IPS-18c (cell line): ENCODE data around the gene AP1M1.

Experiments
- H3K4me3 ChIP-seq: 2 replicates; pipeline ENCODE4 v1.7.0; 2013; ENCODE audit warnings: low read depth, mild to moderate bottlenecking, low read length, moderate library complexity; ENCODE audit not compliant: insufficient read depth
- H3K9me3 ChIP-seq: one replicate; pipeline ENCODE4 v1.6.1; 2013; ENCODE audit warnings: mild to moderate bottlenecking, low read length, moderate library complexity; ENCODE audit not compliant: control insufficient read depth, insufficient read depth

Gene AP1M1

DNA sequence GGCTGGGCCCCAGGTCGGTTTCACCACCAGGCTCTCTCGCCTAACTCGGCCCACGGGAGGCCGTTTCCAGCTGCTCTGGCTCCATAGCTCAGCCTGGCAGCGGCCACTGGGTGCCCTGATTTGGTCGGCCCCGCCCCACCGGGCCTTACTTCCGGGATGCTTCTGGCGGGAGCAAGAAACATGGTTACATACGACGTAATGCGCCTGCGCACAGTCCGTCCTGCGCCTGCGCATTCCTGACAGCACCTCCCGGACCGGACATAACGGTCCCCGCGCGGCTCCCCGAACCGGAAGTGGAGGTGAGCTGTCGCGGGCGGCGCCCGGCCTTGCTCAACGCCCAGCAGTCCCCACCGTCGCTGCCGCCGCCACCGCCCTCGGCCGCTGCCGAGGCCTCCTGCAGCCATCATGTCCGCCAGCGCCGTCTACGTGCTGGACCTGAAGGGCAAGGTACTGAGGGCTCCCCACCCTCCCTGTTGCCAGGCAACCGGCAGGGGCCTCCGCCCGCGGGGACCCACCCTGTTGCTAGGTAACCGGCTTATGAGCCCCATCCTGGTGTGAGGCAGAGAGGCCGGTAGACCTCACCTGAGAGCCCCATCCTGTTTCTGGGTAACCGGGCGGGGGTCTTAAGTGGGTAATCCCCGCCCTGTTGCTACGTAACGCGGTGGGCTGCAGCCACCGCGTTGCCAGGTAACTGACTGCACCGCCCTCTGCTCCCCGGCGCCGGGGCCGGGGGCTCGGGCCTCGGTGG, at the start of gene AP1M1:
Gene AP1M1 (plus strand): TSS at position 290 of the 748 bp plus-strand sequence. CDS start 116 bp downstream, at position 406.
- H3K9me3 ChIP-seq = no peaks in the 10 kb centered on the region
- peak within 1 kb of the TSS; percentile 99 for H3K4me3 ChIP-seq

DNA sequence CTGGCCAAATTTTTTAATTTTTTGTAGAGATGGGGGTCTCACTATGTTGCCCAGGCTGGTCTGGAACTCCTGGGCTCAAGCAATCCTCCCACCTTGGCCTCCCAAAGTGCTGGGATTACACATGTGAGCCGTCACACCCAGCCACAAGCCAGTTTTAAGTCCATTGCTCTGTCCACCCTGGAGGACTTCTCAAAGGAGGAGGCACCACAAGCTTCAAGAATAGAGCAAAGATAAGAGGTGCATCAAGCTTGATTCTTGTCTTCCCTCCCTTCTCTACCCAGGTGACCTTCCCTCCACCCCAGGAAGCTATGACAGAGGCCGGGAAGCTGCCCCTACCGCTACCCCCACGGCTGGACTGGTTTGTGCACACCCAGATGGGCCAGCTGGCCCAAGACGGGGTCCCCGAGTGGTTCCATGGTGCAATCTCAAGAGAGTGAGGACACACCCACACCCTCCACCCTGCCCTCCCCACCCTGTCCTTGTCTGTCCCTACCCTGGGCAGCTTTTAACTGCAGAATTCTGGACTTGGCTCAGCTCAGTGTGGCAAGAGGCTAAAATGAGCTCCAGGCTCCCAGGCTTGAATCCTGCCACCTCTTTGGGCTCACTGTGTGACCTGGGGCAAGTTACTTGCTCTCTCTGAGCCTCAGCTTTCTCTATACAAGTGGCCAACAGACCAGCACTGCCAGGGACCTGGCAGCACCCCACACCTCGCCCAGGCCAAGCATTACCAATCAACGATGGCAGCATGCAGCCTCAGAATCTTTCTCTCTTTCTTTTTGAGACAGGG, 49.1 kb upstream of the AP1M1 start:
- Histone ChIP-seq H3K9me3 (no peaks in the 10 kb centered on the region), H3K4me3 (no peak overlapping the region)

DNA sequence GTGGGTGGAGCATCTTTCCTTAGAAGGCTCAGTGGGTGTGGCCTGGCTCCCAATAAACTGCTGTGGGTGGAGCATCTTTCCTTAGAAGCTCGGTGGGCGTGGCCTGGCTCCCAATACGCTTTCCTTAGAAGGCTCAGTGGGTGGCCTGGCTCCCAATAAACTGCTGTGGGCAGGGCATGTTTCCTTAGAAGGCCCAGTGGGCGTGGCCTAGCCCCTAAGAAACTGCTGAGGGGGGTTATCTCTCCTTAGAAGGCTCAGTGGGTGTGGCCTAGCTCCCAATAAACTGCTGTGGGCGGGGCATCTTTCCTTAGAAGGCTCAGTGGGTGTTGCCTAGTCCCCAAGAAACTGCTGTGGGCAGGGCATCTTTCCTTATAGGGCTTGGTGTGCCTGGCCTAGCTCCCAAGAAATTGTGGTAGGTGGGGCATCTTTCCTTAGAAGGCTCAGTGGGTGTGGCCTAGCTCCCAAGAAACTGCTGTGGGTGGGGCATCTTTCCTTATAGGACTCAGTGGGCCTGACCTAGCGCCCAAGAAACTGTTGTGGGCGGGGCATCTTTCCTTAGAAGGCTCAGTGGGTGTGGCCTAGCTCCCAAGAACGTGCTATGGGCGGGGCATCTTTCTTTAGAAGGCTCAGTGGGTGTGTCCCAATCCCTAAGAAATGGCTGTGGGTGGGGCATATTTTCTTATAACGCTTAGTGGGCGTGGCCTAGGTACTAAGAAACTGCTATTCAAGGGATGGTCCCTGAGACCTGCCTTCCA, 44.0 kb upstream of the AP1M1 start:
- H3K9me3 ChIP-seq = no peaks in the 10 kb centered on the region
- H3K4me3 ChIP-seq = no peak overlapping the region

DNA sequence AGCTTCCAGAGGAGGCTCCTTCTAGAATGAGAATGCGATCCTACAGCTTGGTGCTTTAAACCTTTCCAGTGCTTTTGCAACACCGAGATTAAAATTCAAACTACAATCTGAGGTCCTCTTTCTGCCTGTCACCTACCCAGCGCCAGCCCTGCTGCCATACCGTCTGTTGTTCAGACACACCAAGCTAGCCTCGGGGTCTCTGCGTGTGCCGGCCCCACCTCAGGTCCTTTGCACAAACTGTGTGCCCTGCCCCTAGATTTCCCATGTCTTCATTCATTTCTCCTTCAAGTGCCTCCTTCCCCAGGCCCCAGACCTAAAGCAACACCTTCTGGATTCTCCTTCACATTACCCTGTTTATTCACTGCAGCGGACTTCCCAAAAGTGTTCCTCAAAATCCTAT, 43.2 kb upstream of the AP1M1 start:
- no peak overlapping the region for H3K4me3 ChIP-seq
- no peaks in the 10 kb centered on the region for H3K9me3 ChIP-seq

DNA sequence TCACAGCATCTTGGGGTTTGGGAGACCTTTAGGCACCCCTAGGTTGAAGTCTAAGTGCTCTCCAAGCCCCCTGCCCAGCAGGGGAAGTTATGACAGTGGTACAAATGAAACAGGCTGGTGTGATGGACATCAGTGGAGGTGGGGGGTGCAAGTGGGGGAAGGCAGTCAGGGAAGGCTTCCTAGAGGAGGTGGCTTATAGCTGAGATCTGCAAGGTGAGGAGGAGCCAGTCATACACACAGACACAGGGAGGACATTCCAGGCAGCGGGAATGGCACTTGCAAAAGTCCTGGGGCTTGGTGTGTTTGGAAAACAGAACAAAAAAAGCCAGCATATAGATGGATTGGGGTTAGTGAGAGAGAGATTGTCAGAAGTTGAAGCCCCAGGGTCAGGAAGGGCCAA, 42.6 kb upstream of the AP1M1 start:
- Histone ChIP-seq H3K9me3 (no peaks in the 10 kb centered on the region), H3K4me3 (no peak overlapping the region)

DNA sequence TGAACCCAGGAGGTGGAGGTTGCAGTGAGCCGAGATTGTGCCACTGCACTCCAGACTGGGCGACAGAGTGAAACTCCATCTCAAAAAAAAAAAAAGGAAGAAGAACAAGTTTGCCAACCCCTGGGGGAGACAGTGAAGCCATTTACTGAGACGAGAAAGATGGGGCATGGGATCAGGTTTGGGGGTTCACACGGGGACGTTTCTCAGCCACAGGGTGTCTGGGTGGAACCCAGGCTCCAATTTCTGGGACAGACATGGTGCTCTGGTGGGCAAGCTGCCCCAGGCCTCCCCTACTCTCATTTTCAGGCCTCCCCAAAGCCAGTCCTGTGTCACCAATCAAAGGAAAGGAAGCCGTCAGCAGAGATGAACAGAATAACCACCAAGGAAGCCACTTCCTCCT, 40.8 kb upstream of the AP1M1 start:
- Histone ChIP-seq H3K9me3 (no peaks in the 10 kb centered on the region), H3K4me3 (no peak overlapping the region)

DNA sequence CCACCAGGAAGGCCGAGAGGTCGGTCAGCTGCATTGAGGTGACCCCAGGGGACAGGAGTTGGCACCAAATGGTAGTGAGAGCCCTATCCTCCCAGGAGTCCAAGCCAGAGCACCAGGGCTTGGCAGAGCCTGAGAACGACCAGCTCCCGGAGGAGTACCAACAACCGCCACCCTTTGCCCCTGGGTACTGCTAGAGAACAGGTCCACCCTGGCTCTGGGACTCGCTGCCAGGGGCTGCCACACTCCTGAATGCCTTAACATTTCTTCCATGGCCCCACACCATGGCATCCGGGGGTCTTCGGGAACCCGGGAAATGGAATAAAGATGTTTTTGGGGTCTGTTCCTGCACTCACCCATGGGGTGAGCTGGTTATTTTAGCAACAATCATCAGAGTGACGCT, 40.1 kb upstream of the AP1M1 start:
- Histone ChIP-seq H3K4me3 (no peak overlapping the region), H3K9me3 (no peaks in the 10 kb centered on the region)

DNA sequence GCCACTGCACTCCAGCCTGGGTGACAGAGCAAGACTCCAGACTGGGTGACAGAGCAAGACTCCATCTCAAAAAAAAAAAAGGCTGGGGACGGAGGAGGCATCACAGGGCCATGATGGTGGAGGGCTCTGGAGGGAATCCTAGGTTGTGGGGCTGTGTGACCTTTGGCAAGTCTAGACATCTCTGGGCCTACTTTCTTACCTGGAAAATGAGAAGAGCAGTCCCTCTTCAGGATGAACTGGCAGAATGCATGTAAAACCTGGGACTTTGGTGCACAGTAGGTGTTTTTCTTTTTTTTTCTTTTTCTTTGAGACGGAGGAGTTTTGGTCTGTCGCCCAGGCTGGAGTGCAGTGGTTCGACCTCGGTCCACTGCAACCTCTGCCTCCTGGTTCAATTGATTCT, 38.1 kb upstream of the AP1M1 start:
- Histone ChIP-seq H3K9me3 (no peaks in the 10 kb centered on the region), H3K4me3 (no peak overlapping the region)

DNA sequence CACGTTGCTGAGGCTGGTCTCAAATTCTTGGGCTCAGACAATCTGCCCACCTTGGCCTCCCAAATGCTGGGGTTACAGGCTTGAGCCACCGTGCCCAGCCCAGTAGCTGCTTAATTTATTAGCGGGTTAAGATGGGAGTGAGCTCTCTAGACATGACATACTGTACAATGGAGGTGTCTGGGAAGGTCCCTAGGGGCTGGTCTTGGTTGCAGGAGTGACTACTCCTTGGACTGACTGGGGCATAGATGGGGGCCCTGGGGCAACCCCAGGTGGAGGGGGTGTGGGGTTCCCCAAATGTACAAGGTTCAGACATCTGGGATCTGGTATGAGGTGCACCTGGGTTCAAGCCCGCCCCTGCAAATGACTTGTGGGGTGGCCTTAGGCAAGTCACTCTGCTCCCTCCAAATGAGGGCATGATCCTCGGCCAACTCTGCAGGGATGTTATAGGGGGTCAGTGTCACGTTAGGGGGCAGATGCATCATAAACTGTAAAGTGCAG, 37.2 kb upstream of the AP1M1 start:
- no peak overlapping the region for H3K4me3 ChIP-seq
- no peaks in the 10 kb centered on the region for H3K9me3 ChIP-seq

DNA sequence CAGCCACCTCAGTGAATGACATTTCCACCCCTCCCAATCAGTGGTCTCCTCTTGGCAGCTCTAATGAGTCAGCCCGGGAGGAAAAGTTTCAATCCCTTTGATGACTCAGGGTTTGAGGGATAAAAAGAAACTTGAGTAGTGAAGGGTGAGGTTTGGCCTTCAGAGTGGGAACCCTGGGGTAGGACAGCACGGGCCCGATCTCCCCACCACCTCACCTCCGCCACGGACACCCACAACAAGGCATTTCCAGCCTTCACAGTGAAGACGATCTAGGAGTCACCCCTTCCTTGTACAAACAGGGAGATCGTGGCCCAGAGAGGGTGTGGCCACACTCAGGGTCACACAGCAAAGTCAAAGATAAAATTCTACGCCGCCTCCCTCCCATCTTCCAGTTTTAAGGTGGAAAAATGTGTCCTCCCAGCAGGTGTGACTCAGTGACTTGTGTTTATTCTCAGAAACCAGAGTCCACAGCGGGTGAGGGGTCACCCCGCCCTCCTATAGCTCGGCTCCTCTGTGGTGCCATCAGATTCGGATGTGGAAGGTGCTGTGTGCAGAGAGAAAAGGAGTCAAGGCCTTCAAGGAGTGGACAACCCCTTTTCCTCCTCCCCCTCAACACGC, 36.7 kb upstream of the AP1M1 start:
- H3K9me3 ChIP-seq = no peaks in the 10 kb centered on the region

DNA sequence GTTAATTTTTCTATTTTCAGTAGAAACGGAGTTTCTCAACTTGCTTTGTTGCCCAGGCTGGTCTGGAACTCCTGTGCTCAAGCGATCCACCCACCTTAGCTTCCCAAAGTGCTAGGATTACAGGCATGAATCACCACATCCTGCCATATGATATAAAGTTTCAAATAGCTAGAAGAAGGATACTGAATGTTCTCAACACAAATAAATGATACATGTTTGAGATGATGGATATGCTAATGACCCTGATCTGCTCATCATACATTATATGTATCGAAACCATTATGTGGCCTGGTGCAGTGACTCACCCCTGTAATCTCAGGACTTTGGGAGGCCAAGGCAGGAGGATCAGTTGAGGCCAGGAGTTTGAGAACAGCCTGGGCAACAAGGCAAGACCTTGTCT, 35.9 kb upstream of the AP1M1 start:
- Histone ChIP-seq H3K4me3 (no peak overlapping the region), H3K9me3 (no peaks in the 10 kb centered on the region)

More for the DNA sequence above, 36.7 kb upstream of the AP1M1 start:
- no peak overlapping the region for H3K4me3 ChIP-seq

DNA sequence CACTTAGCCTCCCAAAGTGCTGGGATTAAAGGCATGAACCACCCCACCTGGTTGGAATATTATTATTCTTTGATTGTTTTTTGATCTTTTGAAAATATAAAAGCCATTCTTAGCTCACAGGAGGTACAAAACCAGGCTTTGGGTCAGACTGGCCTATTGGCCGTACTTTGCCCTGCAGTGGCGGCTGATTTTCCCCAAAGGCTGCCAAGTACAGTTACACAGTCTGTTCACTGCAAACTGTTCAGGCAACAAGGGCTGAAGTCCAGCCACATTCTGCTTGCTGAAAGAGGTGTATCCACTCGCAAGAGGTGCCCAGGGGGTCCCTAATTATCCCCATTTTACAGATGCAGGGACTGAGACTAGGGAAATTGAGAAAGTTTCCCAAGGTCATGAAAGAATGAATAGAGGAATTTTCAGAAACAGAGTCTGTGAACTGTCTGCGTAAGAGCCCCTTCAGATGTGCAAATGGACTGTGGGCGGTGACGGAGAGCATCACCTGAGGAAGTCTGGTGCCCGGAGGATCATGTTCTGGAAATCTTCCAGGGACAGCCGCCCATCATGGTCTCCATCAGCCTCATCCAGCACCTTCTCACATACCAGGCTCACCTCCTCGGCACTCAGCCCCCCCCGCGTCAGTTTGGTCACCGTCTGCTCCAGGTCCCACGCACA, 33.4 kb upstream of the AP1M1 start:
- Histone ChIP-seq H3K9me3 (no peaks in the 10 kb centered on the region), H3K4me3 (no peak overlapping the region)

DNA sequence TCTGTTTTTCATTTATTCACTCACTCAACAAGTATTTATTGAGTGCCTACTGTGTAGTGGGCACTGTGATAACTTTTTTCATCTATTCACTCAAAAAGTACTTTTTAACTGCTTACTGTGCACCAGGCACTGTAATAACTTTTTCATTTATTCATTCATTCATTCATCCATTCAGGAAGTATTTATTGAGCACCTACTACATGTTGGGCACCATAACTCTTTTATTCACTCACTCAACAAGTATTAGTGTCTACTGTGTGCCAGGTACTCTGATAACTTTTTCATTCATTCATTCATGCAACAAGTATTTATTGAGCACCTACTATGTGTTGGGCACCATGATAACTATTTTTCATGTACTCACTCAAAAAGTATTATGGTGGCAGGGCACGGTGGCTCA, 31.3 kb upstream of the AP1M1 start:
- H3K4me3 ChIP-seq = no peak overlapping the region
- H3K9me3 ChIP-seq = no peaks in the 10 kb centered on the region

DNA sequence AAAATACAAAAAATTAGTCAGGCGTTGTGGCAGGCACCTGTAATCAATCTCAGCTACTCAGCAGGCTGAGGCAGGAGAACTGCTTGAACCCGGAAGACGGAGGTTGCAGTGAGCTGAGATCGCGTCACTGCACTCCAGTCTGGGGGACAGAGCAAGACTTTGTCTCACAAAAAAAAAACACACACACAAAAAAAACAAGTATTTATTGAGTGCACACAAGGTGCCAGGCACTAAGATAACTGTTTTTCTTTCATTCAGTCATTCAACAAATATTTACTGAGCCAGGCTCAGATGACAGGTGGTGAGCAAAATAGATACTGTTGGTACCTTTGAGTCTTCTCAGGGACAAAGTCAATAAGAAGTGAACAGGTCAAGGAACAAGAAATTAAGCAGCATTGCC, 30.7 kb upstream of the AP1M1 start:
- H3K4me3 ChIP-seq = no peak overlapping the region
- no peaks in the 10 kb centered on the region for H3K9me3 ChIP-seq

DNA sequence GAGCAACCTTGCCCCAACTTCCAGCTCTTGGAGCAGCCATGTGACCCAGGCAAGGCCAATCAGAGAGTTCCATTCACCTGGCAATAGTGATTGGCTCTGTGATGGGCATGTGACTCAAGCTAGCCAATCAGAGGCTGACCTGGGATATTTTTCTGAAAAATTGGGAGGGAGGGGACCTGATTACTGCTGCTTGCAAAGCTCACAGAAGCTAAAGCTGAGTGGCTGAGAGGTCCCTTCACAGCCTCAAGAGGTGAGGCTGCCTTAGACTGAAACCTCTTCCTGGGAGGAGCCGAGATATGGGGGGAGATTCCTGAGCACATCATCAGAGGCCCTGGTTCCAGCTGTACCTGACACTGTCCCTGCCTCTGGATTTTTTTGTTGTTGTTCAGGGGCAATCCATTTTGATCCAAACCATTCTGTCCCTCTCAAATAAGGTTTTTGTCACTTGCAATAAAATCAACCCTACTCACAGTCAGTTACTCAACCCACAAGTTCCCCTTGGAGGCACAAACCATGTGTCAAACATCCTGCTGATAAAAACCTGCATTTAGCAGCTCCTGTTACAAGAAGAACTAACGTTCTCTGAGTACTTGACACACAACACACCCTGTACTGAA, 29.1 kb upstream of the AP1M1 start:
- Histone ChIP-seq H3K9me3 (no peaks in the 10 kb centered on the region), H3K4me3 (no peak overlapping the region)

DNA sequence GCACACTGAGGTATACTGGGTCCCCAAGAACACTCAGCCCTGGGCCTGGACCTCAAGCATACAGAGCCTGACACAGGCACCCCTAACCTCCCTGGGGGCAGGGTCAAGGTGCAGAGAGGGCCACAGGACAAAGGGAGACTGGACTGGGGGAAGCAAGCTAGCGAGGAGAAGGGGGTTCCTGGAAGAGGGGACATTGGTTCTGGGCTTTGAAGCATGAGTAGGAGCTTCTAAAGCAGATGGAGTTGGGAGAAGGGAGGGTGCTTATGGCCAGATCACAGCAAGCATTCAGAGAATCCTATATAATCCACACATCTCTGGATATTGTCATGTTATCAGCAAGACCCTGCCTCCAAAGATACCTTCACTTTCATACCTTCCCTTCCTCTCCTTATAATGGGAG, 27.6 kb upstream of the AP1M1 start:
- Histone ChIP-seq H3K9me3 (no peaks in the 10 kb centered on the region), H3K4me3 (no peak overlapping the region)
